HEK293 (cell line): ENCODE measurements around the gene ZSWIM2.

ENCODE experiments used
- CTCF ChIA-PET: fragments of 350-600 bp; formaldehyde crosslinking; extraction: SDS; loops from one replicate; lab custom pipeline; 2021; ENCODE audit warnings: antibody characterized with exemption; lab: Yijun Ruan, JAX
- POLR2A ChIA-PET: fragments of 300-600 bp; formaldehyde crosslinking; extraction: SDS; loops from one replicate; lab custom pipeline; 2020; ENCODE audit warnings: antibody characterized with exemption, inconsistent platforms; lab: Yijun Ruan, JAX
- H3K27ac ChIP-seq: fragments of 200-500 bp; sonication (Bioruptor generic); 2 replicates; pipeline ENCODE4 v1.5.1; 2014; ENCODE audit warnings: low read depth, low read length, control low read depth, inconsistent platforms; ENCODE audit errors: extremely low read depth
- H3K36me3 ChIP-seq, 2 experiments: fragments of 200-500 bp in 1 of 2; sonication (Bioruptor generic) in 1 of 2; 1 replicate in 1 of 2; 2 replicates in 1 of 2; pipeline ENCODE4 v1.5.1; 2014 to 2017; ENCODE audit warnings: inconsistent platforms in 2 of 2, low read length in 2 of 2; ENCODE audit not compliant: control insufficient read depth in 2 of 2, insufficient read depth in 1 of 2
- H3K4me1 ChIP-seq: fragments of 200-500 bp; sonication (Bioruptor generic); 2 replicates; pipeline ENCODE4 v1.5.1; 2014; ENCODE audit warnings: mild to moderate bottlenecking, low read length, inconsistent platforms; ENCODE audit not compliant: control insufficient read depth, insufficient read depth
- H3K4me3 ChIP-seq: 2 replicates; pipeline ENCODE4 v1.5.1; 2011; ENCODE audit warnings: low read depth, mild to moderate bottlenecking, control low read depth, low read length, moderate library complexity
- H3K9me3 ChIP-seq: fragments of 200-500 bp; sonication (Bioruptor generic); 2 replicates; pipeline ENCODE4 v1.5.1; 2014; ENCODE audit warnings: low read depth, low read length, inconsistent platforms; ENCODE audit not compliant: control insufficient read depth, insufficient read depth
- KLF10 ChIP-seq: fragments of 450-650 bp; IDR thresholded peaks from 2 replicates; pipeline ENCODE4 v1.5.1; 2018; ENCODE audit warnings: missing biosample characterization, mild to moderate bottlenecking, missing genetic modification characterization
- KLF16 ChIP-seq: fragments of 450-650 bp; formaldehyde crosslinking; IDR thresholded peaks from 2 replicates; pipeline ENCODE4 v1.5.1; 2017; ENCODE audit warnings: missing biosample characterization, missing genetic modification characterization
- OVOL3 ChIP-seq: fragments of 450-650 bp; formaldehyde crosslinking; IDR thresholded peaks from 2 replicates; pipeline ENCODE4 v1.5.1; 2016; ENCODE audit warnings: missing biosample characterization, missing genetic modification characterization
- ZBTB21 ChIP-seq: fragments of 450-650 bp; formaldehyde crosslinking; IDR thresholded peaks from 2 replicates; pipeline ENCODE4 v1.5.1; 2017; ENCODE audit warnings: missing biosample characterization, missing genetic modification characterization
- ZEB2 ChIP-seq: fragments of 450-650 bp; formaldehyde crosslinking; IDR thresholded peaks from 2 replicates; pipeline ENCODE4 v1.5.1; 2016; ENCODE audit warnings: missing biosample characterization, missing genetic modification characterization
- ZFP3 ChIP-seq: fragments of 450-650 bp; formaldehyde crosslinking; IDR thresholded peaks from 2 replicates; pipeline ENCODE4 v1.5.1; 2016; ENCODE audit warnings: low read depth, missing biosample characterization, missing genetic modification characterization
- ZNF175 ChIP-seq: fragments of 450-650 bp; formaldehyde crosslinking; IDR thresholded peaks from 2 replicates; pipeline ENCODE4 v1.5.1; 2016; ENCODE audit warnings: missing biosample characterization, missing genetic modification characterization
- ZNF324 ChIP-seq: fragments of 450-650 bp; formaldehyde crosslinking; IDR thresholded peaks from 2 replicates; pipeline ENCODE4 v1.5.1; 2016; ENCODE audit warnings: missing biosample characterization, missing genetic modification characterization
- ZNF48 ChIP-seq: fragments of 450-650 bp; formaldehyde crosslinking; IDR thresholded peaks from 2 replicates; pipeline ENCODE4 v1.5.1; 2016; ENCODE audit warnings: missing biosample characterization, missing genetic modification characterization
- ZNF529 ChIP-seq: fragments of 450-650 bp; formaldehyde crosslinking; IDR thresholded peaks from 2 replicates; pipeline ENCODE4 v1.5.1; 2017; ENCODE audit warnings: missing genetic modification characterization, missing biosample characterization; ENCODE audit not compliant: insufficient replicate concordance
- ZNF555 ChIP-seq: fragments of 450-650 bp; formaldehyde crosslinking; conservative IDR thresholded peaks from 2 replicates; pipeline ENCODE4 v1.5.1; 2017; ENCODE audit warnings: missing biosample characterization, mild to moderate bottlenecking, missing genetic modification characterization, inconsistent platforms
- ZNF664 ChIP-seq: fragments of 450-650 bp; formaldehyde crosslinking; IDR thresholded peaks from 2 replicates; pipeline ENCODE4 v1.5.1; 2016; ENCODE audit warnings: missing biosample characterization, missing genetic modification characterization
- ZNF707 ChIP-seq: fragments of 450-650 bp; formaldehyde crosslinking; IDR thresholded peaks from 2 replicates; pipeline ENCODE4 v1.5.1; 2016; ENCODE audit warnings: missing biosample characterization, missing genetic modification characterization
- TF ChIP-seq, protein P1 (sequence below): fragments of 450-650 bp; formaldehyde crosslinking; conservative IDR thresholded peaks from 2 replicates; pipeline ENCODE4 v1.5.1; 2016; ENCODE audit warnings: low read depth, missing biosample characterization, missing genetic modification characterization
- TF ChIP-seq, protein P2 (sequence below): fragments of 450-650 bp; formaldehyde crosslinking; IDR thresholded peaks from 2 replicates; pipeline ENCODE4 v1.5.1; 2017; ENCODE audit warnings: missing biosample characterization, mild to moderate bottlenecking, missing genetic modification characterization, moderate library complexity
- TF ChIP-seq, protein P3 (sequence below): fragments of 450-650 bp; formaldehyde crosslinking; IDR thresholded peaks from 2 replicates; pipeline ENCODE4 v1.5.1; 2016; ENCODE audit warnings: missing biosample characterization, missing genetic modification characterization
- TF ChIP-seq, protein P4 (sequence below): fragments of 450-650 bp; formaldehyde crosslinking; IDR thresholded peaks from 2 replicates; pipeline ENCODE4 v1.5.1; 2017; ENCODE audit warnings: missing biosample characterization, missing genetic modification characterization
- TF ChIP-seq, protein P5 (sequence below): fragments of 450-650 bp; IDR thresholded peaks from 2 replicates; pipeline ENCODE4 v1.5.1; 2018; ENCODE audit warnings: missing biosample characterization, missing genetic modification characterization
- TF ChIP-seq, protein P6 (sequence below): fragments of 450-650 bp; formaldehyde crosslinking; IDR thresholded peaks from 2 replicates; pipeline ENCODE4 v1.5.1; 2016; ENCODE audit warnings: missing biosample characterization, missing genetic modification characterization, borderline replicate concordance
- TF ChIP-seq, protein P7 (sequence below): fragments of 450-650 bp; formaldehyde crosslinking; IDR thresholded peaks from 2 replicates; pipeline ENCODE4 v1.5.1; 2016; ENCODE audit warnings: missing biosample characterization, missing genetic modification characterization, borderline replicate concordance

The ZSWIM2 gene

DNA sequence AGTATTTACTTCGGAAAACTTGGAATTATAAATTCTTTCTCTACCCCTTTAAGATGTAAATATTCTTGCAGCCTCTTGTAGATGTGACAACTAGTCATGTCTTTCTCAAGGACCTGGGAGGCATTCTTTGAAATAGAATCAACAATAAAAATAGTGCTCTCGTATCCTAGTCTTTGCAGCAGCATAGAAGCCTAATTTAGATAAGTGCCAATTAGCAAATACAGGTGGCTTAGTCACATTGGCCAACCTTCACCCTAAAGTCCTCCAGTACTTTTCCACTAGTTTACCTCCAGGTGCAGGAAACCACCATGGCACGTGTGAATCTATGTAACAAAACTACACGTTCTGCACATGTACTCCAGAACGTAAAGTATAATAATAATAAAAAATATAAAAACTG, 3.5 kb upstream of the ZSWIM2 start:
- ChIA-PET CTCF (no interaction called here), POLR2A (no interaction called here)
- no peaks in the 10 kb centered on the region for H3K36me3 ChIP-seq
- no peaks in the 10 kb centered on the region for H3K9me3 ChIP-seq
- TF ChIP-seq, protein P1, sequence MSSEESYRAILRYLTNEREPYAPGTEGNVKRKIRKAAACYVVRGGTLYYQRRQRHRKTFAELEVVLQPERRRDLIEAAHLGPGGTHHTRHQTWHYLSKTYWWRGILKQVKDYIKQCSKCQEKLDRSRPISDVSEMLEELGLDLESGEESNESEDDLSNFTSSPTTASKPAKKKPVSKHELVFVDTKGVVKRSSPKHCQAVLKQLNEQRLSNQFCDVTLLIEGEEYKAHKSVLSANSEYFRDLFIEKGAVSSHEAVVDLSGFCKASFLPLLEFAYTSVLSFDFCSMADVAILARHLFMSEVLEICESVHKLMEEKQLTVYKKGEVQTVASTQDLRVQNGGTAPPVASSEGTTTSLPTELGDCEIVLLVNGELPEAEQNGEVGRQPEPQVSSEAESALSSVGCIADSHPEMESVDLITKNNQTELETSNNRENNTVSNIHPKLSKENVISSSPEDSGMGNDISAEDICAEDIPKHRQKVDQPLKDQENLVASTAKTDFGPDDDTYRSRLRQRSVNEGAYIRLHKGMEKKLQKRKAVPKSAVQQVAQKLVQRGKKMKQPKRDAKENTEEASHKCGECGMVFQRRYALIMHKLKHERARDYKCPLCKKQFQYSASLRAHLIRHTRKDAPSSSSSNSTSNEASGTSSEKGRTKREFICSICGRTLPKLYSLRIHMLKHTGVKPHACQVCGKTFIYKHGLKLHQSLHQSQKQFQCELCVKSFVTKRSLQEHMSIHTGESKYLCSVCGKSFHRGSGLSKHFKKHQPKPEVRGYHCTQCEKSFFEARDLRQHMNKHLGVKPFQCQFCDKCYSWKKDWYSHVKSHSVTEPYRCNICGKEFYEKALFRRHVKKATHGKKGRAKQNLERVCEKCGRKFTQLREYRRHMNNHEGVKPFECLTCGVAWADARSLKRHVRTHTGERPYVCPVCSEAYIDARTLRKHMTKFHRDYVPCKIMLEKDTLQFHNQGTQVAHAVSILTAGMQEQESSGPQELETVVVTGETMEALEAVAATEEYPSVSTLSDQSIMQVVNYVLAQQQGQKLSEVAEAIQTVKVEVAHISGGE: no peak
- TF ChIP-seq ZBTB21 (tag by site-specific recombination) (no peak), ZNF707 (no peak), OVOL3 (tag by site-specific recombination) (no peak), ZNF48 (no peak), ZNF175 (tag by site-specific recombination) (no peak), ZFP3 (tag by site-specific recombination) (no peak), ZEB2 (no peak), ZNF664 (tag by site-specific recombination) (no peak), ZNF529 (tag by site-specific recombination) (no peak), ZNF555 (tag by site-specific recombination) (no peak), ZNF324 (tag by site-specific recombination) (no peak), KLF10 (tag by site-specific recombination) (no peak), KLF16 (tag by site-specific recombination) (no peak)
- TF ChIP-seq, protein P2, sequence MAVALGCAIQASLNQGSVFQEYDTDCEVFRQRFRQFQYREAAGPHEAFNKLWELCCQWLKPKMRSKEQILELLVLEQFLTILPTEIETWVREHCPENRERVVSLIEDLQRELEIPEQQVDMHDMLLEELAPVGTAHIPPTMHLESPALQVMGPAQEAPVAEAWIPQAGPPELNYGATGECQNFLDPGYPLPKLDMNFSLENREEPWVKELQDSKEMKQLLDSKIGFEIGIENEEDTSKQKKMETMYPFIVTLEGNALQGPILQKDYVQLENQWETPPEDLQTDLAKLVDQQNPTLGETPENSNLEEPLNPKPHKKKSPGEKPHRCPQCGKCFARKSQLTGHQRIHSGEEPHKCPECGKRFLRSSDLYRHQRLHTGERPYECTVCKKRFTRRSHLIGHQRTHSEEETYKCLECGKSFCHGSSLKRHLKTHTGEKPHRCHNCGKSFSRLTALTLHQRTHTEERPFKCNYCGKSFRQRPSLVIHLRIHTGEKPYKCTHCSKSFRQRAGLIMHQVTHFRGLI (tag by site-specific recombination): no peak
- TF ChIP-seq, protein P3, sequence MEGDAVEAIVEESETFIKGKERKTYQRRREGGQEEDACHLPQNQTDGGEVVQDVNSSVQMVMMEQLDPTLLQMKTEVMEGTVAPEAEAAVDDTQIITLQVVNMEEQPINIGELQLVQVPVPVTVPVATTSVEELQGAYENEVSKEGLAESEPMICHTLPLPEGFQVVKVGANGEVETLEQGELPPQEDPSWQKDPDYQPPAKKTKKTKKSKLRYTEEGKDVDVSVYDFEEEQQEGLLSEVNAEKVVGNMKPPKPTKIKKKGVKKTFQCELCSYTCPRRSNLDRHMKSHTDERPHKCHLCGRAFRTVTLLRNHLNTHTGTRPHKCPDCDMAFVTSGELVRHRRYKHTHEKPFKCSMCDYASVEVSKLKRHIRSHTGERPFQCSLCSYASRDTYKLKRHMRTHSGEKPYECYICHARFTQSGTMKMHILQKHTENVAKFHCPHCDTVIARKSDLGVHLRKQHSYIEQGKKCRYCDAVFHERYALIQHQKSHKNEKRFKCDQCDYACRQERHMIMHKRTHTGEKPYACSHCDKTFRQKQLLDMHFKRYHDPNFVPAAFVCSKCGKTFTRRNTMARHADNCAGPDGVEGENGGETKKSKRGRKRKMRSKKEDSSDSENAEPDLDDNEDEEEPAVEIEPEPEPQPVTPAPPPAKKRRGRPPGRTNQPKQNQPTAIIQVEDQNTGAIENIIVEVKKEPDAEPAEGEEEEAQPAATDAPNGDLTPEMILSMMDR (tag by site-specific recombination): no peak
- TF ChIP-seq, protein P4, sequence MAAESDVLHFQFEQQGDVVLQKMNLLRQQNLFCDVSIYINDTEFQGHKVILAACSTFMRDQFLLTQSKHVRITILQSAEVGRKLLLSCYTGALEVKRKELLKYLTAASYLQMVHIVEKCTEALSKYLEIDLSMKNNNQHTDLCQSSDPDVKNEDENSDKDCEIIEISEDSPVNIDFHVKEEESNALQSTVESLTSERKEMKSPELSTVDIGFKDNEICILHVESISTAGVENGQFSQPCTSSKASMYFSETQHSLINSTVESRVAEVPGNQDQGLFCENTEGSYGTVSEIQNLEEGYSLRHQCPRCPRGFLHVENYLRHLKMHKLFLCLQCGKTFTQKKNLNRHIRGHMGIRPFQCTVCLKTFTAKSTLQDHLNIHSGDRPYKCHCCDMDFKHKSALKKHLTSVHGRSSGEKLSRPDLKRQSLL (tag by site-specific recombination): no peak
- TF ChIP-seq, protein P5, sequence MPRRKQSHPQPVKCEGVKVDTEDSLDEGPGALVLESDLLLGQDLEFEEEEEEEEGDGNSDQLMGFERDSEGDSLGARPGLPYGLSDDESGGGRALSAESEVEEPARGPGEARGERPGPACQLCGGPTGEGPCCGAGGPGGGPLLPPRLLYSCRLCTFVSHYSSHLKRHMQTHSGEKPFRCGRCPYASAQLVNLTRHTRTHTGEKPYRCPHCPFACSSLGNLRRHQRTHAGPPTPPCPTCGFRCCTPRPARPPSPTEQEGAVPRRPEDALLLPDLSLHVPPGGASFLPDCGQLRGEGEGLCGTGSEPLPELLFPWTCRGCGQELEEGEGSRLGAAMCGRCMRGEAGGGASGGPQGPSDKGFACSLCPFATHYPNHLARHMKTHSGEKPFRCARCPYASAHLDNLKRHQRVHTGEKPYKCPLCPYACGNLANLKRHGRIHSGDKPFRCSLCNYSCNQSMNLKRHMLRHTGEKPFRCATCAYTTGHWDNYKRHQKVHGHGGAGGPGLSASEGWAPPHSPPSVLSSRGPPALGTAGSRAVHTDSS (tag by site-specific recombination): no peak
- TF ChIP-seq, protein P6, sequence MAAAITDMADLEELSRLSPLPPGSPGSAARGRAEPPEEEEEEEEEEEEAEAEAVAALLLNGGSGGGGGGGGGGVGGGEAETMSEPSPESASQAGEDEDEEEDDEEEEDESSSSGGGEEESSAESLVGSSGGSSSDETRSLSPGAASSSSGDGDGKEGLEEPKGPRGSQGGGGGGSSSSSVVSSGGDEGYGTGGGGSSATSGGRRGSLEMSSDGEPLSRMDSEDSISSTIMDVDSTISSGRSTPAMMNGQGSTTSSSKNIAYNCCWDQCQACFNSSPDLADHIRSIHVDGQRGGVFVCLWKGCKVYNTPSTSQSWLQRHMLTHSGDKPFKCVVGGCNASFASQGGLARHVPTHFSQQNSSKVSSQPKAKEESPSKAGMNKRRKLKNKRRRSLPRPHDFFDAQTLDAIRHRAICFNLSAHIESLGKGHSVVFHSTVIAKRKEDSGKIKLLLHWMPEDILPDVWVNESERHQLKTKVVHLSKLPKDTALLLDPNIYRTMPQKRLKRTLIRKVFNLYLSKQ (tag by site-specific recombination): no peak
- TF ChIP-seq, protein P7, sequence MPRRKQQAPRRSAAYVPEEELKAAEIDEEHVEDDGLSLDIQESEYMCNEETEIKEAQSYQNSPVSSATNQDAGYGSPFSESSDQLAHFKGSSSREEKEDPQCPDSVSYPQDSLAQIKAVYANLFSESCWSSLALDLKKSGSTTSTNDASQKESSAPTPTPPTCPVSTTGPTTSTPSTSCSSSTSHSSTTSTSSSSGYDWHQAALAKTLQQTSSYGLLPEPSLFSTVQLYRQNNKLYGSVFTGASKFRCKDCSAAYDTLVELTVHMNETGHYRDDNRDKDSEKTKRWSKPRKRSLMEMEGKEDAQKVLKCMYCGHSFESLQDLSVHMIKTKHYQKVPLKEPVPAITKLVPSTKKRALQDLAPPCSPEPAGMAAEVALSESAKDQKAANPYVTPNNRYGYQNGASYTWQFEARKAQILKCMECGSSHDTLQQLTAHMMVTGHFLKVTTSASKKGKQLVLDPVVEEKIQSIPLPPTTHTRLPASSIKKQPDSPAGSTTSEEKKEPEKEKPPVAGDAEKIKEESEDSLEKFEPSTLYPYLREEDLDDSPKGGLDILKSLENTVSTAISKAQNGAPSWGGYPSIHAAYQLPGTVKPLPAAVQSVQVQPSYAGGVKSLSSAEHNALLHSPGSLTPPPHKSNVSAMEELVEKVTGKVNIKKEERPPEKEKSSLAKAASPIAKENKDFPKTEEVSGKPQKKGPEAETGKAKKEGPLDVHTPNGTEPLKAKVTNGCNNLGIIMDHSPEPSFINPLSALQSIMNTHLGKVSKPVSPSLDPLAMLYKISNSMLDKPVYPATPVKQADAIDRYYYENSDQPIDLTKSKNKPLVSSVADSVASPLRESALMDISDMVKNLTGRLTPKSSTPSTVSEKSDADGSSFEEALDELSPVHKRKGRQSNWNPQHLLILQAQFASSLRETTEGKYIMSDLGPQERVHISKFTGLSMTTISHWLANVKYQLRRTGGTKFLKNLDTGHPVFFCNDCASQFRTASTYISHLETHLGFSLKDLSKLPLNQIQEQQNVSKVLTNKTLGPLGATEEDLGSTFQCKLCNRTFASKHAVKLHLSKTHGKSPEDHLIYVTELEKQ (tag by site-specific recombination): no peak
- H3K4me3 ChIP-seq: no peak overlapping the region
- no peak overlapping the region for H3K27ac ChIP-seq
- no peaks in the 10 kb centered on the region for H3K4me1 ChIP-seq
